Measurements from ENCODE around the gene GCSH.

DNA sequence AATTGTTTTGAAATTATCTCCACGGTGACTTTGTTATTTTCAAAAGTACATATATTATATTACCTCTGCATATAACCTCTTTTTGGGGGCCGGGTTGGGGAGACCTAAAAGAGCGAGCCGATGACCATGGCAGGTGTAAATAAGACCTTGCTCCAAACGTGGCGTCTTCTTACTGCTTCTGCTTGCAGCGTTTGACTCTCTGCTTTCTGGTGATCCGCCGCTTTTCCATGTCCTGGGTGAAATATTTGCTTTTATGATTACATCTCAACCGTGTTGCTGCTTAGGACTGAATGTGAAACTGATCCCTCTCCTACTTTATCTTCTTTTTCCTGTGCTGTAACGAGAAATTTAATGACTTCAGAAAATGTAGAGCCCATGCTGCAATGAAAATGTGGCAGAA lies 42.4 kb downstream of the GCSH start:
- TF ChIP-seq, protein P1, sequence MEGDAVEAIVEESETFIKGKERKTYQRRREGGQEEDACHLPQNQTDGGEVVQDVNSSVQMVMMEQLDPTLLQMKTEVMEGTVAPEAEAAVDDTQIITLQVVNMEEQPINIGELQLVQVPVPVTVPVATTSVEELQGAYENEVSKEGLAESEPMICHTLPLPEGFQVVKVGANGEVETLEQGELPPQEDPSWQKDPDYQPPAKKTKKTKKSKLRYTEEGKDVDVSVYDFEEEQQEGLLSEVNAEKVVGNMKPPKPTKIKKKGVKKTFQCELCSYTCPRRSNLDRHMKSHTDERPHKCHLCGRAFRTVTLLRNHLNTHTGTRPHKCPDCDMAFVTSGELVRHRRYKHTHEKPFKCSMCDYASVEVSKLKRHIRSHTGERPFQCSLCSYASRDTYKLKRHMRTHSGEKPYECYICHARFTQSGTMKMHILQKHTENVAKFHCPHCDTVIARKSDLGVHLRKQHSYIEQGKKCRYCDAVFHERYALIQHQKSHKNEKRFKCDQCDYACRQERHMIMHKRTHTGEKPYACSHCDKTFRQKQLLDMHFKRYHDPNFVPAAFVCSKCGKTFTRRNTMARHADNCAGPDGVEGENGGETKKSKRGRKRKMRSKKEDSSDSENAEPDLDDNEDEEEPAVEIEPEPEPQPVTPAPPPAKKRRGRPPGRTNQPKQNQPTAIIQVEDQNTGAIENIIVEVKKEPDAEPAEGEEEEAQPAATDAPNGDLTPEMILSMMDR (IDR thresholded peaks at IDR 0.05) = no peak
- no peak for TF ChIP-seq POLR2AphosphoS5 (IDR thresholded peaks at IDR 0.05)

Measured in esophagus muscularis mucosa (tissue), 3 donors.